HepG2 (cell line): ENCODE measurements around the gene MST1. TPM values are rescaled to one million over a fixed set of nuclear protein-coding genes. Genes with fewer than 3 reads are reported as not detected.

ENCODE experiments used
- FOXA3 ChIP-seq: IDR thresholded peaks from 2 replicates; pipeline ENCODE4 v1.6.1; 2016; ENCODE audit warnings: missing genetic modification reagents, missing compliant biosample characterization
- JARID2 ChIP-seq: sonication (generic); formaldehyde crosslinking; IDR thresholded peaks from 2 replicates; pipeline ENCODE4 v1.8.1; 2023; ENCODE audit warnings: missing genetic modification reagents, inconsistent platforms; ENCODE audit not compliant: insufficient replicate concordance
- JUNB ChIP-seq: sonication (generic); formaldehyde crosslinking; IDR thresholded peaks from 2 replicates; pipeline ENCODE4 v1.8.0; 2022; ENCODE audit warnings: missing genetic modification reagents, mild to moderate bottlenecking, borderline replicate concordance
- MED1 ChIP-seq: sonication (generic); formaldehyde crosslinking; IDR thresholded peaks from 2 replicates; pipeline ENCODE4 v1.4.0; 2020; ENCODE audit warnings: missing genetic modification reagents
- MIER3 ChIP-seq: IDR thresholded peaks from 2 replicates; pipeline ENCODE4 v1.6.1; 2016; ENCODE audit warnings: missing compliant biosample characterization, borderline replicate concordance
- MTA3 ChIP-seq: sonication (generic); formaldehyde crosslinking; IDR thresholded peaks from 2 replicates; pipeline ENCODE4 v1.4.0; 2020; ENCODE audit warnings: missing genetic modification reagents
- SOX6 ChIP-seq, 2 experiments: fragments of 450-650 bp in 1 of 2; sonication (generic) in 1 of 2; formaldehyde crosslinking in 1 of 2; IDR thresholded peaks; 2 replicates each; pipeline versions ENCODE4 v1.4.0 to v1.6.1; 2017 to 2020; ENCODE audit warnings: antibody characterized with exemption in 1 of 2, mild to moderate bottlenecking in 1 of 2, missing genetic modification reagents in 1 of 2
- THAP11 ChIP-seq: IDR thresholded peaks from 2 replicates; pipeline ENCODE4 v1.6.1; 2016; ENCODE audit warnings: missing biosample characterization, missing genetic modification reagents
- TOE1 ChIP-seq: sonication (generic); formaldehyde crosslinking; IDR thresholded peaks from 2 replicates; pipeline ENCODE4 v1.4.0; 2020; ENCODE audit warnings: mild to moderate bottlenecking, missing genetic modification reagents
- ZNF234 ChIP-seq: sonication (generic); formaldehyde crosslinking; conservative IDR thresholded peaks from 2 replicates; pipeline ENCODE4 v1.5.1; 2020; ENCODE audit warnings: mild to moderate bottlenecking, missing genetic modification reagents
- polyA plus RNA-seq, 8 experiments: library from polyadenylated mRNA; depleted of rRNA in 3 of 8; stranded (reverse) in 7 of 8; unstranded in 1 of 8; fragments of >200 nt; fragmentation: Illumina TruSeq in 4 of 8; extraction: Trizol in 4 of 8; gene quantifications; 2 replicates each; pipeline versions ENCODE4 v1.2.1 to v1.2.3, GENCODE V29; 2011 to 2016; ENCODE audit warnings: low read depth in 4 of 8, missing spikeins in 1 of 8, mixed read lengths in 1 of 8; ENCODE audit not compliant: insufficient read depth in 1 of 8
- total RNA-seq, 5 experiments: library from RNA; depleted of rRNA; stranded (reverse); fragments of >200 nt; fragmentation: Illumina TruSeq; extraction: Trizol; gene quantifications; 2 replicates each; pipeline ENCODE4 v1.2.3, GENCODE V29; 2016; ENCODE audit warnings: low read depth in 1 of 5
- TF ChIP-seq, protein P1 (sequence below): sonication (generic); formaldehyde crosslinking; IDR thresholded peaks from 2 replicates; pipeline ENCODE4 v1.5.1; 2020; ENCODE audit warnings: mild to moderate bottlenecking, moderate library complexity, missing genetic modification reagents
- TF ChIP-seq, protein P2 (sequence below): sonication (generic); formaldehyde crosslinking; IDR thresholded peaks from 2 replicates; pipeline ENCODE4 v1.5.0; 2020; ENCODE audit warnings: mild to moderate bottlenecking, missing genetic modification reagents, borderline replicate concordance
- TF ChIP-seq, protein P3 (sequence below): fragments of 450-650 bp; IDR thresholded peaks from 2 replicates; pipeline ENCODE4 v1.6.1; 2017
- TF ChIP-seq, protein P4 (sequence below): sonication (generic); formaldehyde crosslinking; IDR thresholded peaks from 2 replicates; pipeline ENCODE4 v1.4.0; 2020; ENCODE audit warnings: missing genetic modification reagents
- TF ChIP-seq, protein P5 (sequence below): sonication (generic); formaldehyde crosslinking; conservative IDR thresholded peaks from 2 replicates; pipeline ENCODE4 v1.8.1; 2023; ENCODE audit warnings: missing genetic modification reagents
- TF ChIP-seq, protein P6 (sequence below): IDR thresholded peaks from 2 replicates; pipeline ENCODE4 v1.6.1; 2016; ENCODE audit warnings: missing genetic modification reagents, missing compliant biosample characterization

MST1 gene
- total and polyA plus RNA-seq, 2 of the 13 experiments (the other 11 are each of a cell fraction or from before 2014, with no cell fraction given) = 189 to 452 TPM

DNA sequence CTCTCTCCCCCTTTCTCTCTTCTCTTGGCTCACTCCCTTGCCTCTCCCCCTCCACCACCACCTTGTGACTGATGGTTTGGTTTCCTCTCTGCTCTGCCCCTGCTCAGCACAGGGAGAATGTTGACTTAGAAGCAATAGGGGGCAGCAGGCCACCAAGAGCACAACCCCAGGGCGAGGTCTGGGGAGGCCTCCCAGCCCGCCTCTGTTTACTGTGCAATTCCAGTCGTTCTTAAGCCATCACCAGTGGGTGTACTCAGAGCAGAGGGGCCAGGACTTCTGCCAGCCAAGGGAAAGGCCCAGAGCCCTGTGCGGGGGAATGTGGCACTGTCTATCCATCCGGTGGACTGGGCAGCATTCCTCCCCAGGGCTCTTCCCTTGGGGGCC is 20.9 kb downstream of the MST1 start (continued):
- TF ChIP-seq, protein P1, sequence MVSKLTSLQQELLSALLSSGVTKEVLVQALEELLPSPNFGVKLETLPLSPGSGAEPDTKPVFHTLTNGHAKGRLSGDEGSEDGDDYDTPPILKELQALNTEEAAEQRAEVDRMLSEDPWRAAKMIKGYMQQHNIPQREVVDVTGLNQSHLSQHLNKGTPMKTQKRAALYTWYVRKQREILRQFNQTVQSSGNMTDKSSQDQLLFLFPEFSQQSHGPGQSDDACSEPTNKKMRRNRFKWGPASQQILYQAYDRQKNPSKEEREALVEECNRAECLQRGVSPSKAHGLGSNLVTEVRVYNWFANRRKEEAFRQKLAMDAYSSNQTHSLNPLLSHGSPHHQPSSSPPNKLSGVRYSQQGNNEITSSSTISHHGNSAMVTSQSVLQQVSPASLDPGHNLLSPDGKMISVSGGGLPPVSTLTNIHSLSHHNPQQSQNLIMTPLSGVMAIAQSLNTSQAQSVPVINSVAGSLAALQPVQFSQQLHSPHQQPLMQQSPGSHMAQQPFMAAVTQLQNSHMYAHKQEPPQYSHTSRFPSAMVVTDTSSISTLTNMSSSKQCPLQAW = peak; percentile 61; the same call in 1 of the 2 replicates
- TF ChIP-seq THAP11 (CRISPR knock-in tag) = peak; percentile 53; the same call in 1 of the 2 replicates
- TF ChIP-seq ZNF234 (CRISPR knock-in tag) = no peak
- no peak for TF ChIP-seq SOX6 (IDR thresholded peaks at IDR 0.05)
- TF ChIP-seq SOX6 (CRISPR knock-in tag; IDR thresholded peaks at IDR 0.05) = peak; percentile 80
- TF ChIP-seq, protein P2, sequence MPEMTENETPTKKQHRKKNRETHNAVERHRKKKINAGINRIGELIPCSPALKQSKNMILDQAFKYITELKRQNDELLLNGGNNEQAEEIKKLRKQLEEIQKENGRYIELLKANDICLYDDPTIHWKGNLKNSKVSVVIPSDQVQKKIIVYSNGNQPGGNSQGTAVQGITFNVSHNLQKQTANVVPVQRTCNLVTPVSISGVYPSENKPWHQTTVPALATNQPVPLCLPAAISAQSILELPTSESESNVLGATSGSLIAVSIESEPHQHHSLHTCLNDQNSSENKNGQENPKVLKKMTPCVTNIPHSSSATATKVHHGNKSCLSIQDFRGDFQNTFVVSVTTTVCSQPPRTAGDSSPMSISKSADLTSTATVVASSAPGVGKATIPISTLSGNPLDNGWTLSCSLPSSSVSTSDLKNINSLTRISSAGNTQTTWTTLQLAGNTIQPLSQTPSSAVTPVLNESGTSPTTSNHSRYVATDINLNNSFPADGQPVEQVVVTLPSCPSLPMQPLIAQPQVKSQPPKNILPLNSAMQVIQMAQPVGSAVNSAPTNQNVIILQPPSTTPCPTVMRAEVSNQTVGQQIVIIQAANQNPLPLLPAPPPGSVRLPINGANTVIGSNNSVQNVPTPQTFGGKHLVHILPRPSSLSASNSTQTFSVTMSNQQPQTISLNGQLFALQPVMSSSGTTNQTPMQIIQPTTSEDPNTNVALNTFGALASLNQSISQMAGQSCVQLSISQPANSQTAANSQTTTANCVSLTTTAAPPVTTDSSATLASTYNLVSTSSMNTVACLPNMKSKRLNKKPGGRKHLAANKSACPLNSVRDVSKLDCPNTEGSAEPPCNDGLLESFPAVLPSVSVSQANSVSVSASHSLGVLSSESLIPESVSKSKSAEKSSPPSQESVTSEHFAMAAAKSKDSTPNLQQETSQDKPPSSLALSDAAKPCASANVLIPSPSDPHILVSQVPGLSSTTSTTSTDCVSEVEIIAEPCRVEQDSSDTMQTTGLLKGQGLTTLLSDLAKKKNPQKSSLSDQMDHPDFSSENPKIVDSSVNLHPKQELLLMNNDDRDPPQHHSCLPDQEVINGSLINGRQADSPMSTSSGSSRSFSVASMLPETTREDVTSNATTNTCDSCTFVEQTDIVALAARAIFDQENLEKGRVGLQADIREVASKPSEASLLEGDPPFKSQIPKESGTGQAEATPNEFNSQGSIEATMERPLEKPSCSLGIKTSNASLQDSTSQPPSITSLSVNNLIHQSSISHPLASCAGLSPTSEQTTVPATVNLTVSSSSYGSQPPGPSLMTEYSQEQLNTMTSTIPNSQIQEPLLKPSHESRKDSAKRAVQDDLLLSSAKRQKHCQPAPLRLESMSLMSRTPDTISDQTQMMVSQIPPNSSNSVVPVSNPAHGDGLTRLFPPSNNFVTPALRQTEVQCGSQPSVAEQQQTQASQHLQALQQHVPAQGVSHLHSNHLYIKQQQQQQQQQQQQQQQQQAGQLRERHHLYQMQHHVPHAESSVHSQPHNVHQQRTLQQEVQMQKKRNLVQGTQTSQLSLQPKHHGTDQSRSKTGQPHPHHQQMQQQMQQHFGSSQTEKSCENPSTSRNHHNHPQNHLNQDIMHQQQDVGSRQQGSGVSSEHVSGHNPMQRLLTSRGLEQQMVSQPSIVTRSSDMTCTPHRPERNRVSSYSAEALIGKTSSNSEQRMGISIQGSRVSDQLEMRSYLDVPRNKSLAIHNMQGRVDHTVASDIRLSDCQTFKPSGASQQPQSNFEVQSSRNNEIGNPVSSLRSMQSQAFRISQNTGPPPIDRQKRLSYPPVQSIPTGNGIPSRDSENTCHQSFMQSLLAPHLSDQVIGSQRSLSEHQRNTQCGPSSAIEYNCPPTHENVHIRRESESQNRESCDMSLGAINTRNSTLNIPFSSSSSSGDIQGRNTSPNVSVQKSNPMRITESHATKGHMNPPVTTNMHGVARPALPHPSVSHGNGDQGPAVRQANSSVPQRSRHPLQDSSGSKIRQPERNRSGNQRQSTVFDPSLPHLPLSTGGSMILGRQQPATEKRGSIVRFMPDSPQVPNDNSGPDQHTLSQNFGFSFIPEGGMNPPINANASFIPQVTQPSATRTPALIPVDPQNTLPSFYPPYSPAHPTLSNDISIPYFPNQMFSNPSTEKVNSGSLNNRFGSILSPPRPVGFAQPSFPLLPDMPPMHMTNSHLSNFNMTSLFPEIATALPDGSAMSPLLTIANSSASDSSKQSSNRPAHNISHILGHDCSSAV = no peak
- TF ChIP-seq MED1 (CRISPR knock-in tag) = peak; percentile 83
- no peak for TF ChIP-seq TOE1
- TF ChIP-seq JUNB = no peak
- TF ChIP-seq, protein P3, sequence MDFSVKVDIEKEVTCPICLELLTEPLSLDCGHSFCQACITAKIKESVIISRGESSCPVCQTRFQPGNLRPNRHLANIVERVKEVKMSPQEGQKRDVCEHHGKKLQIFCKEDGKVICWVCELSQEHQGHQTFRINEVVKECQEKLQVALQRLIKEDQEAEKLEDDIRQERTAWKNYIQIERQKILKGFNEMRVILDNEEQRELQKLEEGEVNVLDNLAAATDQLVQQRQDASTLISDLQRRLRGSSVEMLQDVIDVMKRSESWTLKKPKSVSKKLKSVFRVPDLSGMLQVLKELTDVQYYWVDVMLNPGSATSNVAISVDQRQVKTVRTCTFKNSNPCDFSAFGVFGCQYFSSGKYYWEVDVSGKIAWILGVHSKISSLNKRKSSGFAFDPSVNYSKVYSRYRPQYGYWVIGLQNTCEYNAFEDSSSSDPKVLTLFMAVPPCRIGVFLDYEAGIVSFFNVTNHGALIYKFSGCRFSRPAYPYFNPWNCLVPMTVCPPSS = no peak
- peak; percentile 95 for TF ChIP-seq FOXA3 (CRISPR knock-in tag)
- TF ChIP-seq, protein P4, sequence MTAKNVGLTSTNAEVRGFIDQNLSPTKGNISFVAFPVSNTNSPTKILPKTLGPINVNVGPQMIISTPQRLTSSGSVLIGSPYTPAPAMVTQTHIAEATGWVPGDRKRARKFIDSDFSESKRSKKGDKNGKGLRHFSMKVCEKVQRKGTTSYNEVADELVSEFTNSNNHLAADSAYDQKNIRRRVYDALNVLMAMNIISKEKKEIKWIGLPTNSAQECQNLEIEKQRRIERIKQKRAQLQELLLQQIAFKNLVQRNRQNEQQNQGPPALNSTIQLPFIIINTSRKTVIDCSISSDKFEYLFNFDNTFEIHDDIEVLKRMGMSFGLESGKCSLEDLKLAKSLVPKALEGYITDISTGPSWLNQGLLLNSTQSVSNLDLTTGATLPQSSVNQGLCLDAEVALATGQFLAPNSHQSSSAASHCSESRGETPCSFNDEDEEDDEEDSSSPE = peak; percentile 60
- TF ChIP-seq, protein P5, sequence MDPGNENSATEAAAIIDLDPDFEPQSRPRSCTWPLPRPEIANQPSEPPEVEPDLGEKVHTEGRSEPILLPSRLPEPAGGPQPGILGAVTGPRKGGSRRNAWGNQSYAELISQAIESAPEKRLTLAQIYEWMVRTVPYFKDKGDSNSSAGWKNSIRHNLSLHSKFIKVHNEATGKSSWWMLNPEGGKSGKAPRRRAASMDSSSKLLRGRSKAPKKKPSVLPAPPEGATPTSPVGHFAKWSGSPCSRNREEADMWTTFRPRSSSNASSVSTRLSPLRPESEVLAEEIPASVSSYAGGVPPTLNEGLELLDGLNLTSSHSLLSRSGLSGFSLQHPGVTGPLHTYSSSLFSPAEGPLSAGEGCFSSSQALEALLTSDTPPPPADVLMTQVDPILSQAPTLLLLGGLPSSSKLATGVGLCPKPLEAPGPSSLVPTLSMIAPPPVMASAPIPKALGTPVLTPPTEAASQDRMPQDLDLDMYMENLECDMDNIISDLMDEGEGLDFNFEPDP (CRISPR knock-in tag) = no peak
- no peak for TF ChIP-seq MTA3 (CRISPR knock-in tag)
- TF ChIP-seq, protein P6, sequence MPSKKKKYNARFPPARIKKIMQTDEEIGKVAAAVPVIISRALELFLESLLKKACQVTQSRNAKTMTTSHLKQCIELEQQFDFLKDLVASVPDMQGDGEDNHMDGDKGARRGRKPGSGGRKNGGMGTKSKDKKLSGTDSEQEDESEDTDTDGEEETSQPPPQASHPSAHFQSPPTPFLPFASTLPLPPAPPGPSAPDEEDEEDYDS = peak; percentile 53; the same call in 1 of the 2 replicates
- TF ChIP-seq MIER3 (CRISPR knock-in tag) = no peak; the same call in 1 of the 2 replicates
- TF ChIP-seq JARID2 (CRISPR knock-in tag) = no peak
